Measurements from ENCODE around the gene C1orf159. TPM values are rescaled to one million over a fixed set of nuclear protein-coding genes. Genes with fewer than 3 reads are reported as not detected.

The C1orf159 gene
- total and polyA plus RNA-seq, 7 donors = 1.5 to 6.7 (median 3.5) TPM

DNA sequence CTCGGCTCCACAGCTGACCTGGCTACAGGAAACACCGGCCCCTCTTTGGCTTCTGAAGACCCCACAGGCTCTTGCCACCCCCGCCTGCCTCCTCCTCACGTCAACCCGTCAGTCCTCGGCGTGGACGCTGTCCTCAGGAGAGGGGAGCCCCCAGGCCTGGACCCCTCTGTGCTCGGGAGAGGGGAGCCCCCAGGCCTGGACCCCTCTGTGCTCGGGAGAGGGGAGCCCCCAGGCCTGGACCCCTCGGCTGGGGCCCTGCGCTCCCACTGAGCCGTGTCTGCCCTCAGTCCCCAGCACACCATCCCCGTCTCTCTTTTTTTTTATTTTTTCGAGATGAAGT is 26.0 kb upstream of the C1orf159 start:
- TF ChIP-seq, protein P1, sequence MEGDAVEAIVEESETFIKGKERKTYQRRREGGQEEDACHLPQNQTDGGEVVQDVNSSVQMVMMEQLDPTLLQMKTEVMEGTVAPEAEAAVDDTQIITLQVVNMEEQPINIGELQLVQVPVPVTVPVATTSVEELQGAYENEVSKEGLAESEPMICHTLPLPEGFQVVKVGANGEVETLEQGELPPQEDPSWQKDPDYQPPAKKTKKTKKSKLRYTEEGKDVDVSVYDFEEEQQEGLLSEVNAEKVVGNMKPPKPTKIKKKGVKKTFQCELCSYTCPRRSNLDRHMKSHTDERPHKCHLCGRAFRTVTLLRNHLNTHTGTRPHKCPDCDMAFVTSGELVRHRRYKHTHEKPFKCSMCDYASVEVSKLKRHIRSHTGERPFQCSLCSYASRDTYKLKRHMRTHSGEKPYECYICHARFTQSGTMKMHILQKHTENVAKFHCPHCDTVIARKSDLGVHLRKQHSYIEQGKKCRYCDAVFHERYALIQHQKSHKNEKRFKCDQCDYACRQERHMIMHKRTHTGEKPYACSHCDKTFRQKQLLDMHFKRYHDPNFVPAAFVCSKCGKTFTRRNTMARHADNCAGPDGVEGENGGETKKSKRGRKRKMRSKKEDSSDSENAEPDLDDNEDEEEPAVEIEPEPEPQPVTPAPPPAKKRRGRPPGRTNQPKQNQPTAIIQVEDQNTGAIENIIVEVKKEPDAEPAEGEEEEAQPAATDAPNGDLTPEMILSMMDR (IDR thresholded peaks at IDR 0.05) = no peak
- Histone ChIP-seq H3K4me3 (no peak overlapping the region), H3K4me1 (no peaks in the 10 kb centered on the region), H3K27ac (no peak overlapping the region), H3K9me3 (no peaks in the 10 kb centered on the region), H3K27me3 (ENCODE audit: insufficient read depth in 3 of 3, low read length in 2 of 3) (peaks cover 0 to 31% (median 20%) of the 10 kb centered on the region in 3 donors), H3K36me3 (ENCODE audit: insufficient read depth in 1 of 2, low read depth in 1 of 2) (no peaks in the 10 kb centered on the region)
- intact Hi-C loops (cut with DNase I) = no loop called here
- ATAC-seq (no peak), DNase-seq (no peak)
- WGBS, 3 donors = 56 to 72% (median 65%) methylated on average over 8 to 15 of the region's 15 CpGs

DNA sequence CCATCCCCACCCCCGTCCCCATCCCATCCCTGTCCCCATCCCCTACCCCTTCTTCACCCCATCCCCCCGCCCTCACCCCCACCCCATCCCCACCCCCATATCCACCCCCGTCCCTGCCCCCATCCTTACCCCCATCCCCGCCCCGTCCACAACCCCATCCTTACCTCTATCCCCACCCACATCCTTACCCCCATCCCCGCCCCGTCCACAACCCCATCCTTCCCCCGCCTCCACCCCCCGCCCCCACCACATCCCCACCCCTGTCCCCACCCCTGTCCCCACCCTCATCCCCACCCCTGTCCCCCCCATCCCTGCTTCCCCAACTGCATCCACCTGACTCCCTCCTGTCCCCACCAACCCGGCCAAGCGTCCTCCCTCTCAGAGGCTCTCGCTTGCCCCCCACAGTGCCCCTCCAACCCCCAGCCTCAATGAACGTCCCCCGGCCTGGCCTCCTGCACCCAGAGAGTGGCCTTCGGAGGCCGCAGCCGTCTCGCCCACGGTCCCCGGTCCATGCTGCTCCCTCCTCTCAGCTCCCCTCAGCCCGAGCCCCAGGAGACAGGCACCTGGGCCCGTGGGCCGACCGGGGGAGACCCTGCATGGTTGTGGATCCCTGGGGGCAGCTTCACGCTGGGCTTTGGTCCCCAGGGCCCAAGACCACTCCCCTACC is 25.5 kb upstream of the C1orf159 start:
- Histone ChIP-seq H3K36me3 (ENCODE audit: insufficient read depth in 1 of 2, low read depth in 1 of 2) (no peaks in the 10 kb centered on the region), H3K9me3 (no peaks in the 10 kb centered on the region), H3K27me3 (ENCODE audit: insufficient read depth in 3 of 3, low read length in 2 of 3) (peaks cover 0 to 35% (median 24%) of the 10 kb centered on the region in 3 donors), H3K27ac (no peak overlapping the region), H3K4me1 (no peaks in the 10 kb centered on the region), H3K4me3 (no peak overlapping the region)
- no peak for ATAC-seq
- intact Hi-C loops (cut with DNase I) = no loop called here
- TF ChIP-seq, protein P1 (IDR thresholded peaks at IDR 0.05) = no peak
- no peak for DNase-seq
- 37 to 52% (median 51%) methylated on average over 13 to 25 of the region's 25 CpGs for WGBS, 3 donors

DNA sequence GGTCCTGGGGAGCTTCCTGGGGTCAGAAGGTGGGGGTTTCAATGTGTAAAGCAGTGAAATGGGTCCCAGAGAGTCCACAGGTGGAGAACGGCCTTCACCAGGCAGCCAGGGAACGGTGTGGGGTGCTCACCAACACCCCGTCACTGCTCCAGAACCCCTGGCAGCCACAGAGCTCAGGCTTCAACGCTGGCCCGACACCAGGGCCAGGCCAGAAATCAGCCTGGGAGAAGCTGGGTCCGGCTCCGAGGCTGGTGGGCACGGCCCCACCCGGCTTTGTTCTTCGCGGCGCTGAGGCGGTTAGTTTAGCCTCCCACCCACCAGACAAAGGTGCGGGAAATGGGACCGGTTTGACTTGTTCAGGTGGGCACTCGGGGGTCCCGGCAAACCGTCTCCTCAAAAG is 24.8 kb upstream of the C1orf159 start:
- no peaks in the 10 kb centered on the region for H3K4me1 ChIP-seq
- peaks cover 0 to 31% (median 26%) of the 10 kb centered on the region in 3 donors for H3K27me3 ChIP-seq (ENCODE audit: insufficient read depth in 3 of 3, low read length in 2 of 3)
- H3K4me3 ChIP-seq = no peak overlapping the region
- intact Hi-C loops (cut with DNase I) = no loop called here
- DNase-seq (no peak), ATAC-seq (no peak)
- WGBS, 3 donors = 34 to 52% (median 38%) methylated on average over 9 to 18 of the region's 18 CpGs
- H3K9me3 ChIP-seq = no peaks in the 10 kb centered on the region
- no peak overlapping the region for H3K27ac ChIP-seq
- TF ChIP-seq, protein P1 (IDR thresholded peaks at IDR 0.05) = no peak
- no peaks in the 10 kb centered on the region for H3K36me3 ChIP-seq (ENCODE audit: insufficient read depth in 1 of 2, low read depth in 1 of 2)

DNA sequence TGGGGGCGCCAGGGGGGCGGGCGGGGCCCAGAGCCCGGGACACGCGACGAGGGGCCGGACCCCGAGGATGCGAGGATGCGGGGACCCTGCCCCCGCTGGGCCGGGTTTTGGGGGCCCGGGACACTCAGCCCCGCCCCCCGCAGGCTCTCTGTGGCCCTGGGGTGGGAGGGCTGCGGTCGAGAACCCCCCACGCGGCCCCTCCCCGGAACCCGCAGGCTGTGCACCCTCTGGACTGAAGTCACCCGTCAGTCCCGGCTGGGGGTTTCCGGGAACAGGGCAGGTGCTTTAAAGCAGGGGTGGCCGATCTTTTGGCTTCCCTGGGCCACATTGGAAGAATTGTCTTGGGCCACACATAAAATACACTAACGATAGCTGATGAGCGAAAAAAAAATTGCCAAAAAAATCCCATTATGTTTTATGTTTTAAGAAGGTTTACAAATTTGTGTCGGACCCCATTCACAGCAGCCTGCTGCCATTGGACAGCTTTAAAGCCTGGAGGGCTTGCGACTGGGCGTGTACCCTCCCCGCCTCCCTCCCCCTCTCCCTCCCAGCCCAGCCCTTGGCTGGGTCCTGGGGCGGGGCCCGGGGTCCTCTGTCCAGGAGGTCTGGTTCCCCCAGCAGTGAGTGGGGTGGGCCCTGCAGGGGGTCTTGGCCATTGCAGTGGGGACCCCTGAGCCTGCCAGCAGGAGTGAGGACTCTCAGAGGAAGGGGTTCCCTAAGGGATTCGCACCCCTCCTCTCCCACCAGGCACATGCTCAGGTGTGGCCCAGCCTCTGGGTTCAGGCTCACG is 21.6 kb upstream of the C1orf159 start:
- H3K27me3 ChIP-seq (ENCODE audit: insufficient read depth in 3 of 3, low read length in 2 of 3) = peaks cover 0 to 23% (median 18%) of the 10 kb centered on the region in 3 donors
- ATAC-seq = no peak
- TF ChIP-seq, protein P1 (IDR thresholded peaks at IDR 0.05) = no peak

More for the DNA sequence above, 21.6 kb upstream of the C1orf159 start:
- Histone ChIP-seq H3K9me3 (no peaks in the 10 kb centered on the region), H3K36me3 (ENCODE audit: insufficient read depth in 1 of 2, low read depth in 1 of 2) (no peaks in the 10 kb centered on the region), H3K4me1 (no peaks in the 10 kb centered on the region), H3K4me3 (no peak overlapping the region), H3K27ac (no peak overlapping the region)
- DNase-seq = no peak
- intact Hi-C loops (cut with DNase I) = no loop called here
- WGBS, 3 donors = 18 to 22% (median 22%) methylated on average over 26 to 36 of the region's 36 CpGs
